Measurements from ENCODE around the gene CACNG8. TPM values are rescaled to one million over a fixed set of nuclear protein-coding genes. Genes with fewer than 3 reads are reported as not detected.
"Not testable (repeated sequence)": the region's sequence is repeated elsewhere in the genome, so short reads cannot be mapped to it uniquely, and the experiment has no call there.

Gene CACNG8
- total RNA-seq, 2 donors from 2014 or later, result 0.05 to 0.22 TPM

DNA sequence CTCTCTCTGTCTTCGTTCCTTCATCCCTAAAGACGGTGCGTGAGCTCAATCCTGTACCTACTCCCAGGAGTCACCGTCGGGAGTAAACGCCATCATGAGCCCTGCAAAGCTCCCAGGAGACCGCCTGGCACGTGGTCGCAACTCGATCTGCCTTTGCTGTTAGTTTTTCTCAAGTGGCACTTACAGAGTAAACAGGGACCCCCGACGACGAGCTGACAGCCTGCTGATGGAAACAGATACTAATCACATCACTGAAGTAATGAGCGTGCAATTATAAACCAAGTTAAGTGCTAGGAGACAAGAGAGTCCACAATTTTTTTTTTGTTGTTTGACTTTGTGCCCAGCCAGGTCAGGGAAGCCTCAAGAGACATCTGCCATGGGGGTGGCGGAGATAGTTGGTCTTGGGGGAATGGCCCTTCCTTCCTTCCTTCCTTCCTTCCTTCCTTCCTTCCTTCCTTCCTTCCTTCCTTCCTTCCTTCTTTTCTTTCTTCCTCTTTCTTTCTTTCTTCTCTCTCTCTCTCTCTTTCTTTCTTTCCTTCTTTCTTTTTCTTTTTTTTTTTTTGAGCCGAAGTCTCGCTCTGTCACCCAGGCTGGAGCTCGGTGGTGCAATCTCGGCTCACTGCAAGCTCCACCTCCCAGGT is 52.3 kb downstream of the CACNG8 start:
- Mint-ChIP-seq H3K27me3 (peaks cover 44% of the 10 kb centered on the region), H3K36me3 (ENCODE audit: low read depth) (peaks cover 5% of the 10 kb centered on the region), H3K4me1 (peaks cover 2% of the 10 kb centered on the region), H3K27ac (no peak overlapping the region), H3K4me3 (peak overlapping the region; percentile 33)
- H3K9me3 ChIP-seq (ENCODE audit: control insufficient read depth, low read length, poor library complexity, severe bottlenecking), result no peaks in the 10 kb centered on the region
- ATAC-seq, result no peak
- DNase-seq, result no peak

DNA sequence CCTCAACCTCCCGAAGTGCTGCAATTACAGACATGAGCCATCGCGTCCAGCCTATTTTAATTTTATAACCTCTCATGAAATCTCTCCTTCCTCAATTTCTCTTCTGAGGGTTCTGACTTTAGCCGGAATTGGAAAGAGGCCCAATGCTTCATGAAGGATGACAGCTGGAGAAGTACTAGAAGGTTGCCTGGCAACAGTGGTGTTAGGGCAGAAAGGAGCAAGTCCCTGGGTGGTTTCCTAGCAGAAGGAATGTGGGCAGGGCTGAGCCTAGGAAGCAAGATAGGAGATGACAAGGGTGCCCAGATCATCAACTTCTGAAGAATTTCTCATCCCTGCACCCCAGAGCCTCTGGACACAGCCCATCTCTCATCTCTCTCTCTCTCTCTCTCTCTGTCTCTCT is 54.5 kb downstream of the CACNG8 start:
- peaks cover 5% of the 10 kb centered on the region for H3K36me3 Mint-ChIP-seq (ENCODE audit: low read depth)

GRCh38 chr19:54021363-54021762 is 58.6 kb downstream of the CACNG8 start:
- H3K9me3 ChIP-seq (ENCODE audit: control insufficient read depth, low read length, poor library complexity, severe bottlenecking), result no peaks in the 10 kb centered on the region
- Mint-ChIP-seq H3K27ac (no peak overlapping the region), H3K4me1 (no peaks in the 10 kb centered on the region), H3K4me3 (no peak overlapping the region), H3K36me3 (ENCODE audit: low read depth) (peaks cover 3% of the 10 kb centered on the region), H3K27me3 (peaks cover 46% of the 10 kb centered on the region)
- DNase-seq (no peak), ATAC-seq (no peak)

More for the DNA sequence above, 54.5 kb downstream of the CACNG8 start:
- DNase-seq (no peak), ATAC-seq (no peak)
- Mint-ChIP-seq H3K27me3 (peaks cover 59% of the 10 kb centered on the region), H3K4me3 (no peak overlapping the region), H3K27ac (no peak overlapping the region), H3K4me1 (peaks cover 2% of the 10 kb centered on the region)
- no peaks in the 10 kb centered on the region for H3K9me3 ChIP-seq (ENCODE audit: control insufficient read depth, low read length, poor library complexity, severe bottlenecking)

DNA sequence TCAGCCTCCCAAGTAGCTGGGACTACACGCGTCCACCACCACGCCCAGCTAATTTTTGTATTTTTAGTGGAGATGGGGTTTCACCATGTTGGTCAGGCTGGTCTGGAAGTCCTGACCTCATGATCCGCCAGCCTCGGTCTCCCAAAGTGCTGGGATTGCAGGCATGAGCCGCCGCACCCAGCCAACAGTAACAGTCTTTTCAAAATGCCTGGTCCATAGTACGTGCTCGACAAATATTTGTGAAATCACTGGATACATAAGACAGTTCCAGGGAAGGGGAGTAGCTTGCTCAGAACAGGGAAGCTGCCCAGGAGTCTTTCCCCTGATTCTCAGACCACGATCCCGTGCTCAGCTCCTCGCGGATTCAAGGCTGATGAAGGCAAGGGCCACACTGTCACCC is 59.2 kb downstream of the CACNG8 start:
- peaks cover 44% of the 10 kb centered on the region for H3K27me3 Mint-ChIP-seq

DNA sequence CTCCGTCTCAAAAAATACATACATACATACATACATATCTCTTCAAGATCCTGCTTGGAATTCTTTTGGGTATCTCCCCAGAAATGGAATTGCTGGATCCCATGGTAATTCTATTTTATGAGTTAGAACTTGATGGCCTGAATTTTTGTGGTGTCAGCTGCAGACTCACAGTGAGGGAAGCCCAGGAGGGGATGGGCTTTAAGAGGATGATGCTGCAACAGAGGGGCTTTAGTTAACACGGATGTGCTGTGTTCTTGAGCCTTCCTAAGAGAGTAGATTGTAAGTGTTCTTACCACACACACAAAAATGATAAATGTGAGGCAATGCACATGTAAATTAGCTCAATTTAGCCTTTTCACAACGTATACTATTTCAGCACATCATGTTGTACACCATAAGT is 60.5 kb downstream of the CACNG8 start:
- DNase-seq, result no peak
- Mint-ChIP-seq H3K4me1 (no peaks in the 10 kb centered on the region), H3K36me3 (ENCODE audit: low read depth) (peaks cover 3% of the 10 kb centered on the region), H3K4me3 (no peak overlapping the region), H3K27ac (no peak overlapping the region), H3K27me3 (peaks cover 39% of the 10 kb centered on the region)
- no peak for ATAC-seq
- no peaks in the 10 kb centered on the region for H3K9me3 ChIP-seq (ENCODE audit: control insufficient read depth, low read length, poor library complexity, severe bottlenecking)

More for the DNA sequence above, 59.2 kb downstream of the CACNG8 start:
- H3K27ac Mint-ChIP-seq, result no peak overlapping the region
- H3K36me3 Mint-ChIP-seq (ENCODE audit: low read depth), result peaks cover 3% of the 10 kb centered on the region
- H3K4me1 Mint-ChIP-seq, result no peaks in the 10 kb centered on the region
- ATAC-seq (no peak), DNase-seq (no peak)
- H3K4me3 Mint-ChIP-seq, result no peak overlapping the region
- no peaks in the 10 kb centered on the region for H3K9me3 ChIP-seq (ENCODE audit: control insufficient read depth, low read length, poor library complexity, severe bottlenecking)

GRCh38 chr19:54024660-54025059 is 61.9 kb downstream of the CACNG8 start:
- no peaks in the 10 kb centered on the region for H3K9me3 ChIP-seq (ENCODE audit: control insufficient read depth, low read length, poor library complexity, severe bottlenecking)
- H3K36me3 Mint-ChIP-seq (ENCODE audit: low read depth), result peaks cover 3% of the 10 kb centered on the region
- peaks cover 38% of the 10 kb centered on the region for H3K27me3 Mint-ChIP-seq
- peaks cover 3% of the 10 kb centered on the region for H3K4me1 Mint-ChIP-seq
- ATAC-seq (no peak), DNase-seq (no peak)
- H3K4me3 Mint-ChIP-seq, result no peak overlapping the region
- no peak overlapping the region for H3K27ac Mint-ChIP-seq

- DNase-seq, result no peak
- no peaks in the 10 kb centered on the region for H3K9me3 ChIP-seq (ENCODE audit: control insufficient read depth, low read length, poor library complexity, severe bottlenecking)
- no peak overlapping the region for H3K4me3 Mint-ChIP-seq
- no peak overlapping the region for H3K27ac Mint-ChIP-seq
- no peak for ATAC-seq
- peaks cover 5% of the 10 kb centered on the region for H3K4me1 Mint-ChIP-seq
- H3K36me3 Mint-ChIP-seq (ENCODE audit: low read depth), result peaks cover 2% of the 10 kb centered on the region
- H3K27me3 Mint-ChIP-seq, result peaks cover 43% of the 10 kb centered on the region
Observed at GRCh38 chr19:54026656-54027055, 63.9 kb downstream of the CACNG8 start.

- Mint-ChIP-seq H3K4me1 (peaks cover 5% of the 10 kb centered on the region), H3K36me3 (ENCODE audit: low read depth) (peaks cover 2% of the 10 kb centered on the region), H3K4me3 (peak overlapping the region; percentile 39), H3K27me3 (peaks cover 38% of the 10 kb centered on the region), H3K27ac (no peak overlapping the region)
- DNase-seq, result no peak
- H3K9me3 ChIP-seq (ENCODE audit: control insufficient read depth, low read length, poor library complexity, severe bottlenecking), result no peaks in the 10 kb centered on the region
- ATAC-seq, result no peak
Observed at GRCh38 chr19:54029301-54029700, 66.6 kb downstream of the CACNG8 start.

GRCh38 chr19:54029930-54030490 is 67.3 kb downstream of the CACNG8 start:
- ATAC-seq (no peak), DNase-seq (peak; percentile 26 to 42 (median 28))
- no peaks in the 10 kb centered on the region for H3K9me3 ChIP-seq (ENCODE audit: control insufficient read depth, low read length, poor library complexity, severe bottlenecking)
- no peak overlapping the region for H3K27ac Mint-ChIP-seq
- H3K4me1 Mint-ChIP-seq, result peaks cover 5% of the 10 kb centered on the region
- peaks cover 2% of the 10 kb centered on the region for H3K36me3 Mint-ChIP-seq (ENCODE audit: low read depth)
- peaks cover 37% of the 10 kb centered on the region for H3K27me3 Mint-ChIP-seq
- H3K4me3 Mint-ChIP-seq, result no peak overlapping the region

DNA sequence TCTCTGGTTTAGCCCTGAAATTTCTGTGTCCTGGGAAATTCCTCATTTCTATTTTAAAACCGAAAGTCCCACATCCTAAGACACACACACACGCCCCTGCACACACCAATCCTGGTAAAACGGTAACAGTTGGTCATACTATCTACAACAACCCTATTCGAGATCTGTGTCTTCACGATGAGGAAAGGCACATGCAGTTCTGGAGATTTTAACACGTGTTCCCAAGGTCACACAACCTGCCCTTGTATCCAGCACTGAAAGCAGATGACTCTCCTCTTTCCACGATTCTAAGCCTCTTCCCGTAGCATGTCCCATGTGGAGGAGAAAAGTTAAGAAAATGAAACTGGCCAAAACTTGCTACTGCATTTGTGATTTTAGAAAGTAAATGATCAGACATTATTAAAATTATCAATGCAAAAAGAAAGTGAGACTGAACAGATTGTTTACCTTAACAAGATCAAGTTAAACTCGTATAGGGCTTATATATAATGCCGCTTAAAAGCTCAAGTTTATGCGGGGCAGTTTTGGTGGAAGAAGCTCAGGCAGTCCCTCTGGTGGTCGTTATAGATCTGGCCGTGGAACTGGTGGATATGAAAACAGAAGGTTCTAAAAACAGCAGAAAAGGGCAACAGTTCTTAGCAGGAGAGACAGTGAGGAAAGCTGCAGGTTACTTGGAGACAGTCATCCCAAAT is 68.3 kb downstream of the CACNG8 start:
- no peaks in the 10 kb centered on the region for H3K9me3 ChIP-seq (ENCODE audit: control insufficient read depth, low read length, poor library complexity, severe bottlenecking)
- DNase-seq (no peak), ATAC-seq (no peak)
- peaks cover 2% of the 10 kb centered on the region for H3K36me3 Mint-ChIP-seq (ENCODE audit: low read depth)
- H3K4me1 Mint-ChIP-seq, result peaks cover 5% of the 10 kb centered on the region
- no peak overlapping the region for H3K27ac Mint-ChIP-seq
- peaks cover 46% of the 10 kb centered on the region for H3K27me3 Mint-ChIP-seq
- H3K4me3 Mint-ChIP-seq, result no peak overlapping the region

- H3K9me3 ChIP-seq (ENCODE audit: control insufficient read depth, low read length, poor library complexity, severe bottlenecking), result no peaks in the 10 kb centered on the region
- peaks cover 52% of the 10 kb centered on the region for H3K27me3 Mint-ChIP-seq
- no peaks in the 10 kb centered on the region for H3K36me3 Mint-ChIP-seq (ENCODE audit: low read depth)
- DNase-seq (no peak), ATAC-seq (no peak)
- H3K4me1 Mint-ChIP-seq, result no peaks in the 10 kb centered on the region
- no peak overlapping the region for H3K27ac Mint-ChIP-seq
- no peak overlapping the region for H3K4me3 Mint-ChIP-seq
Observed at GRCh38 chr19:54035215-54036178, 72.8 kb downstream of the CACNG8 start.

DNA sequence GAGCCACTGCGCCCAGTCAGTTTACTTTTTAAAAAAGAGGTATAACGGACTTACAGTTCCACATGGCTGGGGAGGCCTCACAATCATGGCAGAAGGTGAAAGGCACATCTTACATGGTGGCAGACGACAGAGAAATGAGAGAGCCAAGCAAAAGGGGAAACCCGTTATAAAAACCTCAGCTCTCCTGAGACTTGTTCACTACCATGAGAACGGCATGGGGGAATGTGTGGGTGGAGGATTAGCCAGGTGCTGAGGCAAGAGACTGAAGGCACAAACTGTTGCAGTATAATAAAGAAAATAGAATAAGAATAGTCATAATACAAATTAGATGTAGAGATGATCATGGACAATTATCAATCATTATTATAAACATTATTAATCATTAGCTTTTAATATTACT is 73.8 kb downstream of the CACNG8 start:
- H3K36me3 Mint-ChIP-seq (ENCODE audit: low read depth); ATAC-seq; H3K9me3 ChIP-seq (ENCODE audit: control insufficient read depth, low read length, poor library complexity, severe bottlenecking); H3K27ac Mint-ChIP-seq; H3K4me1 Mint-ChIP-seq; H3K4me3 Mint-ChIP-seq; DNase-seq: not testable (repeated sequence)
- H3K27me3 Mint-ChIP-seq, result peaks cover 44% of the 10 kb centered on the region

All from T-helper 17 cell (primary cell).